ENCODE results near the gene NOD2. TPM values are rescaled to one million over a fixed set of nuclear protein-coding genes. Genes with fewer than 3 reads are reported as not detected.

Gene NOD2
- total RNA-seq, 1 donor from 2014 or later = 0.51 TPM

- no peak for DNase-seq (ENCODE audit: low read depth, low spot score)
- H3K9me3 Mint-ChIP-seq = peaks cover 2% of the 10 kb centered on the region
- peaks cover 8% of the 10 kb centered on the region for H3K36me3 Mint-ChIP-seq (ENCODE audit: low read depth)
- H3K27me3 Mint-ChIP-seq (ENCODE audit: low read depth) = no peaks in the 10 kb centered on the region
- H3K4me1 Mint-ChIP-seq = peaks cover 1% of the 10 kb centered on the region
- TF ChIP-seq CTCF (conservative IDR thresholded peaks at IDR 0.05) = no peak
- no peak overlapping the region for H3K27ac Mint-ChIP-seq (ENCODE audit: unreplicated experiment)
- no peak overlapping the region for H3K4me3 Mint-ChIP-seq
These were observed 59.2 kb downstream of the NOD2 start for GRCh38 chr16:50752471-50753235.

DNA sequence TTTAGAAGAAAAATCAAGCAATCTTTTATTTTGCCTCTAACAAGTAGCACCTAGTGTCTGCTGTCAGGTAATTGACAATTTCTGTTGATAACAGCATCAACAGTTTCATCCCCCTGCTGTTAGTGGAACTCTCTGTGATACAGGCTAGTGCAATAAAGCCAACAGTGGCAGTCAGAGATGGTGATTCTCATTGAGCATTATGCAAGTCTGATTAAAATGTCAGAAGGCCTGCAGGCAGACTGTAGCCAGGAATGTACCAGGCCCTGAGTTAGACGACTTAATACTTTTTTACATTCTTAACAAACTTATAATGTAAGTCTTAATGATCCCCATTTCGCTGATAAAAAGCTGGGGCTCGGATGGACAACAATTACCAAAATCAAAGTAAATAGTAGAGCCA is 63.1 kb downstream of the NOD2 start:
- no peak for TF ChIP-seq CTCF (conservative IDR thresholded peaks at IDR 0.05)
- no peaks in the 10 kb centered on the region for H3K4me1 Mint-ChIP-seq
- H3K36me3 Mint-ChIP-seq (ENCODE audit: low read depth) = peaks cover 11% of the 10 kb centered on the region
- DNase-seq (ENCODE audit: low read depth, low spot score) = no peak
- peaks cover 2% of the 10 kb centered on the region for H3K9me3 Mint-ChIP-seq
- no peaks in the 10 kb centered on the region for H3K27me3 Mint-ChIP-seq (ENCODE audit: low read depth)
- no peak overlapping the region for H3K4me3 Mint-ChIP-seq
- H3K27ac Mint-ChIP-seq (ENCODE audit: unreplicated experiment) = no peak overlapping the region

GRCh38 chr16:50761267-50761666 is 67.9 kb downstream of the NOD2 start:
- H3K4me3 Mint-ChIP-seq = no peak overlapping the region
- H3K36me3 Mint-ChIP-seq (ENCODE audit: low read depth) = peaks cover 14% of the 10 kb centered on the region
- no peaks in the 10 kb centered on the region for H3K27me3 Mint-ChIP-seq (ENCODE audit: low read depth)
- no peak overlapping the region for H3K27ac Mint-ChIP-seq (ENCODE audit: unreplicated experiment)
- no peak for DNase-seq (ENCODE audit: low read depth, low spot score)
- H3K4me1 Mint-ChIP-seq = peaks cover 4% of the 10 kb centered on the region
- peaks cover 5% of the 10 kb centered on the region for H3K9me3 Mint-ChIP-seq
- no peak for TF ChIP-seq CTCF (conservative IDR thresholded peaks at IDR 0.05)

DNA sequence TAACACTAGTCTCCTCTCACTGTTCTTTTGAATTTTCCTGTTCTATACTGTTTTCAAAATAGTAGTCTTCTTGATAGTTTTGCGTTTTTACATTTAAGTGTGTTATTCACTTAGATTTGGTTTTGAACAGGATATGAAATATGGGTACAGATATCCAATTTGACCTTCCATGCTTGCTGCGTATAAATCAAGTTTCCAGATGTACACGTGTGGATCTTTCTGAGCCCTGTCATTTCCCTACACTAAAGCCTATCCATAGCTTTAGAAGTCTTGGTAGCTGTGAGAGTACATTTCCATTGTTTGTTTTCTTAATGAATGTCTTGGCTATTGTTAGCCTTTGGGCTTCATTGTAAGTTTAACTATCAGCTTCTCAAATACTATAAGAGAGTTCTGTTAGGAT is 68.8 kb downstream of the NOD2 start:
- no peak for TF ChIP-seq CTCF (conservative IDR thresholded peaks at IDR 0.05)
- H3K9me3 Mint-ChIP-seq = peaks cover 12% of the 10 kb centered on the region
- DNase-seq (ENCODE audit: low read depth, low spot score) = no peak
- H3K27ac Mint-ChIP-seq (ENCODE audit: unreplicated experiment) = no peak overlapping the region
- no peaks in the 10 kb centered on the region for H3K27me3 Mint-ChIP-seq (ENCODE audit: low read depth)
- no peak overlapping the region for H3K4me3 Mint-ChIP-seq
- peaks cover 21% of the 10 kb centered on the region for H3K36me3 Mint-ChIP-seq (ENCODE audit: low read depth)
- peaks cover 4% of the 10 kb centered on the region for H3K4me1 Mint-ChIP-seq

- Mint-ChIP-seq H3K9me3 (peaks cover 12% of the 10 kb centered on the region), H3K4me3 (no peak overlapping the region), H3K27ac (ENCODE audit: unreplicated experiment) (no peak overlapping the region), H3K27me3 (ENCODE audit: low read depth) (no peaks in the 10 kb centered on the region), H3K36me3 (ENCODE audit: low read depth) (peaks cover 21% of the 10 kb centered on the region), H3K4me1 (peaks cover 4% of the 10 kb centered on the region)
- no peak for TF ChIP-seq CTCF (conservative IDR thresholded peaks at IDR 0.05)
- DNase-seq (ENCODE audit: low read depth, low spot score) = no peak
These were observed 69.8 kb downstream of the NOD2 start for GRCh38 chr16:50763211-50763610.
